AG08395 (cell line): Measurements from ENCODE around the gene WASHC2A.
"Not testable (repeated sequence)": the region's sequence is repeated elsewhere in the genome, so short reads cannot be mapped to it uniquely, and the experiment has no call there.

Source experiments
- DNase-seq: peaks from one replicate; pipeline ENCODE4 v3.0.0; 2012; ENCODE audit warnings: mixed read lengths, low spot score

WASHC2A gene, protein sequence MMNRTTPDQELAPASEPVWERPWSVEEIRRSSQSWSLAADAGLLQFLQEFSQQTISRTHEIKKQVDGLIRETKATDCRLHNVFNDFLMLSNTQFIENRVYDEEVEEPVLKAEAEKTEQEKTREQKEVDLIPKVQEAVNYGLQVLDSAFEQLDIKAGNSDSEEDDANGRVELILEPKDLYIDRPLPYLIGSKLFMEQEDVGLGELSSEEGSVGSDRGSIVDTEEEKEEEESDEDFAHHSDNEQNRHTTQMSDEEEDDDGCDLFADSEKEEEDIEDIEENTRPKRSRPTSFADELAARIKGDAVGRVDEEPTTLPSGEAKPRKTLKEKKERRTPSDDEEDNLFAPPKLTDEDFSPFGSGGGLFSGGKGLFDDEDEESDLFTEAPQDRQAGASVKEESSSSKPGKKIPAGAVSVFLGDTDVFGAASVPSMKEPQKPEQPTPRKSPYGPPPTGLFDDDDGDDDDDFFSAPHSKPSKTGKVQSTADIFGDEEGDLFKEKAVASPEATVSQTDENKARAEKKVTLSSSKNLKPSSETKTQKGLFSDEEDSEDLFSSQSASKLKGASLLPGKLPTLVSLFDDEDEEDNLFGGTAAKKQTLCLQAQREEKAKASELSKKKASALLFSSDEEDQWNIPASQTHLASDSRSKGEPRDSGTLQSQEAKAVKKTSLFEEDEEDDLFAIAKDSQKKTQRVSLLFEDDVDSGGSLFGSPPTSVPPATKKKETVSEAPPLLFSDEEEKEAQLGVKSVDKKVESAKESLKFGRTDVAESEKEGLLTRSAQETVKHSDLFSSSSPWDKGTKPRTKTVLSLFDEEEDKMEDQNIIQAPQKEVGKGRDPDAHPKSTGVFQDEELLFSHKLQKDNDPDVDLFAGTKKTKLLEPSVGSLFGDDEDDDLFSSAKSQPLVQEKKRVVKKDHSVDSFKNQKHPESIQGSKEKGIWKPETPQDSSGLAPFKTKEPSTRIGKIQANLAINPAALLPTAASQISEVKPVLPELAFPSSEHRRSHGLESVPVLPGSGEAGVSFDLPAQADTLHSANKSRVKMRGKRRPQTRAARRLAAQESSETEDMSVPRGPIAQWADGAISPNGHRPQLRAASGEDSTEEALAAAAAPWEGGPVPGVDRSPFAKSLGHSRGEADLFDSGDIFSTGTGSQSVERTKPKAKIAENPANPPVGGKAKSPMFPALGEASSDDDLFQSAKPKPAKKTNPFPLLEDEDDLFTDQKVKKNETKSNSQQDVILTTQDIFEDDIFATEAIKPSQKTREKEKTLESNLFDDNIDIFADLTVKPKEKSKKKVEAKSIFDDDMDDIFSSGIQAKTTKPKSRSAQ (N-terminal part only)

DNA sequence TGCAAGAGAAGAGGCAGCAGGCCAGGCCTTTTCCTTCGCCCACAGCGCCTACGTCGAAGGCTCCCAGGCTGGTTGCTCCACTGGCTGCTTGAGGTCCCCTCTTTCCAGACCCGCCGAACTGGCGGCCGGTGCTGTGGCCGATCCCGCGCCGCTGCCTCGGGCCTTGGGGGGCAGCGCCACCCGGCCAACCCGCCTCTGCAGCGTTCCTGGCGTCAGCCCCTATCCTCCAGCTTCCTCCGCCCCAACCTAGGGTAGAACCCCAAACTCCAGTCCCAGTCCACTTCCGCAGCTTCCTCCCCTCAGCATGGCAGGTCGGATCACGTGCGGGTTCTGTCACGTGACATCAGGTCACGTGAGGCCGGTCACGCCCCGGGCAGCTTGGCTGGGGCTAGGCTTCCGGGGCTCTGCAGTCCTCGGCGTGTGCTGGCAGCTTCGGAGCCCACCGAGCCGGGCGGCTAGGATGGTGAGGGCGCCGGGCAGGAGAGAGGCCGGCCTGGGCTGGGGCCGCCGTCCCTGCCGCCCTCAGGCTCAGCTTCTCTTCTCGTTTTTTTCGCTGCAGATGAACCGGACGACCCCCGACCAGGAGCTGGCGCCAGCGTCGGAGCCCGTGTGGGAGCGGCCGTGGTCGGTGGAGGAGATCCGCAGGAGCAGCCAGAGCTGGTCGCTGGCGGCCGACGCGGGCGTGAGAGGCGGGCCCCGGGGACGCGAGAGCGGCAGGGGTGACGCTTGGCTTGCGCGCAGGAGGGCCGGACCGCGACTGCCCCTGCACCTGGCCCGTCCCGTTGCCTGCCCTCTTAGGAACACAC is at the start of gene WASHC2A:
WASHC2A (plus strand) TSS at position 409 of the 806 bp plus-strand sequence; CDS start at position 461, 52 bp downstream.
- DNase-seq = peak; percentile 60

DNA sequence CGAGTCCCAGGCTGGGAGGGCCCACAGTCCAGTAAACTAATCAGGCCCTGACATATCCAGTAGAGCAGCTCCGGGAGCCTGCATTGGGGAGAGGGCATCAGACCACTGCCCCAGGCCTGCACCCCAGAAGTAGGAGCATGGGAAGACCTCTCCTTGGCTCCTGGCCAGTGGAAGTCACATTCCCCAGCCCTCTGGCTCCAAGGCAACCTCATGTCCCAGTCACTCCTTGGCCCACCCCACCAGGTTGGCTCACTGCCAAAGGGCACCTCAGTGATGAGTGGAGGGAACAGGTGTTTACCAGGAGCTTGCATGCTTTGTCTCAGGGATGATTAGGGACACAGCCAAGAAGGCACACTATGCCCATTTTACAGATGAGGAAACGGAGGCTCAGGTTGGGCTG is 48.5 kb upstream of the WASHC2A start:
- DNase-seq = not testable (repeated sequence)

DNA sequence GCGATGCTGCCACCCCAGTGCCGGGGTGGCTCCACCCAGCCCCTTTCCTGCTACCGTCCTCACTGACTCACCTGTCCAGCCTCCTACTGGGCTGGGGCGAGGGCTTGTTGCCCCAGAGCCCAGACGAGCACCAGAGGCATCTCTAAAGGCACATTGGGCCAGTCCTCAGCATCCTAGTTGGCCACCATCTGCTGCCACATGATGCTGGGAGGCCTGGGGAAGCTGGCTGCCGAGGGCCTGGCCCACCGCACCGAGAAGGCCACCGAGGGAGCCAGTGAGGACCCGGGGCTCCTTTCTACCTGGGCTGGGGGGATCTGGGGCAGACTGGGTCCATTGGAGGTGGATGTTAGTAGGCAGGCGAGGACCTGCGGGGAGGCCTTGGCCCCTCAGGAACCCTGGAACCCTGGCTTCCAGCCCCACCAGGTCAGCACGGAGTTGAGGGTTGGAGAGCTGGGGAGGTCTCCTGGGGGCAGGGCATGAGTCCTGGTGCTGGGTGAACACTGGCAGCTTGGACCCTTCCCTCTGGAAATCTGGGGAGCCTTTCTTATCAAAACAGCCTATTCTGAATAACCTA is 47.2 kb upstream of the WASHC2A start:
- DNase-seq = not testable (repeated sequence)

DNA sequence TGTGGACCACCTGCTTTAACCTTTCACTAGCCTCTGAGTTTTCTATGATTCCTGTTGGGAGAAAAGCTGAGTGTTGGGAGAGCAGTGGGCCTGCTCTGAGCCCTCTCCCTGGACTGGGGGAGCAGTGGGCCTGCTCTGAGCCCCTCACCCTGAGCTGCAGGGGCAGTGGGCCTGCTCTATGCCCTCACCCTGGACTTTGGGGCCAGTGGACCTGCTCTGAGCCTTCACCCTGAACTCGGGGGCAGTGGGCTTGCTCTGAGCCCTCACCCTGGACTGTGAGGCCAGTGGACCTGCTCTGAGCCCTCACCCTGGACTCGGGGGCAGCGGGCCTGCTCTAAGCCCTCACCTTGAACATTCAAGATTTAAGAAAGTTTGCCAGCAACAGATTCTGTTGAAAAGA is 46.1 kb upstream of the WASHC2A start:
- DNase-seq = no peak

DNA sequence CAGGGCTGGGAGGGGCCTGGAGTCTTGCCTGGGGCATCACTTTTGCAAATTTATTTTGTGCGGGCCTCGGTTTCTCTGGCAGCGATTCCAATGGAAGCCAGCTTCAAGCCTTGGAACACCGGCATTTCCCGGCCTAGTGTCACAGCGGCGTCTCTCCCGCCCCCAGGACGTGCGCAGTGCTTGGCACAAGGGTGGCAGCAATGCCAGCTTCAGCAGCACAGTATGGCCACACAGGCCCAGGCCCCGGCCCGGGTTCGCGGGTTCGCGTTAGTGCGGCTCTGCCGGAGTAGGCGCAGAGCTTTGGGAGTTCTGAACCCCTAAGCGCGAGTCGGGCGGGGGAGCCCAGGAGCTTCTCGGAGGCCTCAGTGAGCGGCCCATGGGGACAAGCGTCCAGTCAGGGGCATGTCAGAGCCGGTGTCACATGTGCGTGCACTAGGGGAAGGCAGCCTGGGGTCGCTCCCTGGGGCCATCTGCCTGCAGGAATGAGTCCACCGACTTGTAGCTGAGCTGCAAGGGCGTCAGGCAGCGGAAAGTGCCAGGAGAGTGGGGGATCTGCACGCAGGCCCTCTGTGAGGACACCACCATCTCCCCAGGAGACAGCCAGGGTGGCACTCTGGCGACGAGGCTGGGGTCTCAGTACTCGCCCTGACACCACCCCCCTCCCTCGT is 42.9 kb upstream of the WASHC2A start:
- DNase-seq = not testable (repeated sequence)

DNA sequence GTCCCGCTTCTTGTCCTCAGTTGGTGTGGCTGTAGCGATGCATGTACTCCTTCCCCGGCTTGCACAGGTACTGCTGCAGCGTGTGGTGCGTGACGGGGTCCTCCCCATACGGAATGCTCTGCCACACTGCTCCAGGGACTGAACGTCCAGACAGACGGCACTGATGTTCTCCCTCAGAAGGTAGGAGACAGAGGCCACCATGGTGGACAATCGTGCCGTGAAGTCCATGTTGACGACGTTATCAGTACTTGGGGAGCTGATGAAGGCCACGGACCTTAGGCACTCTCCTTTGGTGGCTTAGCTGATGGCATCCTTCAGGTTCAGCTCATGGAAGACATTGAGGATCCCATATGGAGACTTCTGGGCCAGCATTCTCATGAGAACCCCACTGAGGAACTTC is 42.1 kb upstream of the WASHC2A start:
- no peak for DNase-seq

DNA sequence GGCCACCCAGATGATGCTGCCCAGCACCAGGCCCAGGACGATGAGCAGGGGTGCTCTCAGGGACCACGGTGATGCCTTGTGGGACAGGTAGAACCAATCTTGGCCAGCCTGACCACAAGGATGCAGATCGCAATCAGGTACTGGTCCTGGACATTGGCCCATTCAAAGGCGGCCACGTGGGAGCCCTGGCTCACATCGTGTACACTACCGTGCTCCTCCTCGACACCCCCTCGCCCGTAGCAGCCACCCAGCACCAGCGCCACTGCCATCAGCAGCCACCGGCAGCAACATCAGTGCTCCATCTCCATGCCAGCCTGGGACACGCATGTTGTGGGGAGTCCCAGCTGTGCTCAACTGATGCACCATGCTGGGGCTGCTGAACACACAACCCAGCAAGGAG is 40.6 kb upstream of the WASHC2A start:
- DNase-seq = no peak

DNA sequence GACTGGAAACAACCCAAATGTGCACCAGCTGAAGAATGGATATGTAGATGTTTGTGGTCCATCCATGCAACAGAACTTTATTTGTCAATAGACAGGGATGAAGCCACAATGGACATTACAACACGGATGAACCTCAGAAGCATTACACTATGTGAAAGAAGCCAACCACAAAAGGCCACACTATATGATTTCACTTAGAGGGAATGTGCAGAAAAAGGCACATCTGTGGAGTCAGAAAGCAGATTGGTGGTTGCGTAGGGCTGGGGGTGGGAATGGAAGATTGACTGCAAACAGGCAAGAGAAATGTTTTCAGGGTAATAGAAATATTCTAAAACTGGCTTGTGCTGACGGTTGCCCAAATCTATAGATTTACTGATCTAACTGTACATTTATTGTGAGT is 34.3 kb upstream of the WASHC2A start:
- peak; percentile 52 for DNase-seq

DNA sequence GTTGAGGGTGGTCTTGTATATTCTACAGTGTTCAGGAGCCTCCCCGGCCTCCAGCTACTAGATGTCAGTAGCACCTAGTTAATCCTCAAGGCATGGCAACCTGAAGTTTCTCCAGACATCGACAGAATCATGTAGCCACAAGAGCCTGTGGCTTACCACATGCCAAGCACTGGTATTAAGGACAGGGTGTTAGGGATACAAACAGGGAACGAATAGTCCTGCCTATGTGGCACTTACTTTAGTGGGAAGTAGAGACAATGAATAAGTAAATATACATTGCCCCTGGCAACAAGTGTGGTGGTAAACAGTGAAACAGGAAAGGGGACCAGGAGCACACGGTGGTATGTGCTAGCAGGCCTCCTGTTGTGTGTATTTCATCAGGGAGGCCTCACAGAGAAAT is 32.4 kb upstream of the WASHC2A start:
- DNase-seq = not testable (repeated sequence)

DNA sequence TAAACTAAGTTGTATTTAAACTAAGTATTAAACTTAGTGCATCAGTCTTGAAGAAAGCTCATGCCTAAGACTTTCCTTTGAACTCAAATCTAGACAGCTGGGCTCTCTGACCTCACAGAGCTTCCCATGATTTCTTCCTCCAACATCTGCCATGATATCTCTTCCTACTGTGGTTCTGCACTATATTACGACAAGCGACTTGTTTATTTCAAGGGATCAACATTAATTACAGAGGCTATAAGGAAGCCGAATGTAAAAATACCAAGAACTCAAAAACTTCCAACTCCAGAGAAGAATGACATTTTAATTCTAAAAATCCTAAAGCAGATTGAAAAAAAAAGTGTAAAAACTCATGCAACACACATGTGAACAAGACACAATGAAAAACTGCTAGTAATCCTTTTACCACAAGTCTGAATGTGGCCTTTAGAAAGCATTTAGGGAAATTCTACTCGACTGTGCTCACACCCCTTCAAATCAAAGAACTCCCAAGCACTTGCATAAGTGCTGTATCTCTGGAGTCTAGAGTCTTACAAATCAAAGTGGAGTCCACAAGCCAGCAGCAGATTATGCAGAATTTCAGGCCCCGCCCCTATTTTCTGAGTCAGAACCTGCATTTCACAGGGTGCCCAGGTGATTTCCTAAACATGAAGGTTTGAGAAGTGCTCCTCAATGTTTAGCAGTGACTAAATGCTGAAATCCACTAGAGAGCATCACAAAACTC is 22.7 kb upstream of the WASHC2A start:
- no peak for DNase-seq

DNA sequence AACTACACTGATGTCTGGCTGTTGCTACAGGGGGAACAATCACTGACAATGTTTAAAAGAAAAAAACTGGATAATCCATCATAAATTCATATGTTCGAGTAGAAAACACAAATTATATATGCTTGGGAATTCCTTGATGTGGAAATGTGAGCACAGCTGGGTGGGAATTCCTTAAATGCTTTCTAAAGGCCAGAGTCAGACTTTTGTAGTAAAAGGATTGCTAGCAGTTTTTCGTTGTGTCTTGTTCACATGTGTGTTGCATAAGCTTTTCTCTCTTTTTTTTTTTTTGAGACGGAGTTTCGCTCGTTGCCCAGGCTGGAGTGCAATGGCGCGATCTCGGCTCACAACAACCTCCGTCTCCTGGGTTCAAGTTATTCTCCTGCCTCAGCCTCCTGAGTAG is 21.3 kb upstream of the WASHC2A start:
- DNase-seq = peak; percentile 10

DNA sequence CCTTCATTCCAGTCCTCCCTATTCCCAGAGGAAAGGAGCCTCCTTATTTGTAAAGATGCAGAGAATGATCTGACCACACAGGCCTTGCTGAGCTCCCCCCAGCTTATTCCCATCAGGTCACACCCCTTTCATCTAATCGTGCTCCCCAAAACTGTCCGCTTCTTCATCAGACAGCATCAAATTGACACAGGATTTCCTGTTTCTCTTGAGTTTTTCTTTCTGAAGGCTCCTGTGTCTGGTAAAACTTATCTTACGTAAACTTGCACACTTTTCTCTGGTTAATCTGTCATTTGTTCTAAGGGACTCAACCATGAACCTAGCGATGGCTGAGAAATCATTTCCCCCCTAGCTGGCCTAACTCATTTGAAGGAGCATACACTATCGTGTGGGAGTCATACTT is 20.2 kb upstream of the WASHC2A start:
- not testable (repeated sequence) for DNase-seq

DNA sequence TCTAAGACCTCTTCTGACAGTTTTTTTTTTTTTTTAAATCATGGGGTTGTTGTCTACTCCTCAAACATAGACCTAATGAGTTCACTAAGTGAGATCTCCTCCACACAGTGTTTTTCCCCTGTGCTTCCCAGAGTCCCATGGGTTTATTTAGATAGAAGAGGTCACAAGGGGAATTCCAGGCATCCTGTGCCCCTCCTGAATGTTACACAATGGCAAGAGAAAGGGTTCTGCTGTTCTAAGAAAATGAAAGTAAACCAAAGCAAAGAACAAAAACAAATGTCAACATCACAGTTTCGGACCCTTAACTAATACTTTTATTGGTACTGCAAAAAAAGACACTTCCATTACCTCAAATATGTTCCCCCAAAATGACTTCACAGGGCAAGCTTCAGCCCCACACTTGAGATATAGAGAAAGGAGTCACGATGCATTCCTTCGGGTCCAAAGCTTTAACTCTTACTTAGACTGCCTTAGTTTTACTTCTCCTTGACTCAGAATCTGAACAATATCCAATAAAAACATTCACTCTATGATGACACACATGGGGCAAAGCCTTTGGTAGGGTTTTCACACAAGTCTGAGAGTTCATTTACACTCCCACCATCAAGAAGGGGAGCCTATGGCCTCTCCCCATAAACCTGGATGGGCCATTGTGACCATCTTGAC is 15.6 kb upstream of the WASHC2A start:
- DNase-seq = peak; percentile 14

DNA sequence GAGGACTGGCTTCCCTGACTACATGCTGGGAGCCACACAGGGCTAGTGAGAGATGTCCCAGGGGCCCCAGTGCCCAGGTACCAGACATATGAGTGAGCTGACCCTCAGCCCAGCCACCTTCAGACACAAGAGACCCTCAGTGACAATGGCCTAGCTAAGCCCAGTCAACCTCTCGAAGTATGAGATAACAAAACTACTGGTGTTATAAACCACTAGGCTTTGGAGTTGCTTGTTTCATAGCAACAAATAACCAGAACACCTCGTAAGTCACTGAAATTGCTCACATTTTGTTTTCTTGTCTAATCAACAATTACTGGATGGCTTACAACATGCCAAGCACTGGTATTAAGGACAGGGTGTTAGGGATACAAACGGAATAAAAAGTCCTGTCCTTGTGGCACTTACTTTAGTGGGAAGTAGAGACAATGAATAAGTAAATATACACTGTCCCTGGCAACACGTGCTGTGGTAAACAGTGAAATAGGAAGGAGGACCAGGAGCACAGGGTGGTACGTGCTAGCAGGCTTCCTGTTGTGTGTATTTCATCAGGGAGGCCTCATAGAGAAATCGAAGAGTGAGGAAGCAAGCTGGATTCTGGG is 14.9 kb upstream of the WASHC2A start:
- not testable (repeated sequence) for DNase-seq

DNA sequence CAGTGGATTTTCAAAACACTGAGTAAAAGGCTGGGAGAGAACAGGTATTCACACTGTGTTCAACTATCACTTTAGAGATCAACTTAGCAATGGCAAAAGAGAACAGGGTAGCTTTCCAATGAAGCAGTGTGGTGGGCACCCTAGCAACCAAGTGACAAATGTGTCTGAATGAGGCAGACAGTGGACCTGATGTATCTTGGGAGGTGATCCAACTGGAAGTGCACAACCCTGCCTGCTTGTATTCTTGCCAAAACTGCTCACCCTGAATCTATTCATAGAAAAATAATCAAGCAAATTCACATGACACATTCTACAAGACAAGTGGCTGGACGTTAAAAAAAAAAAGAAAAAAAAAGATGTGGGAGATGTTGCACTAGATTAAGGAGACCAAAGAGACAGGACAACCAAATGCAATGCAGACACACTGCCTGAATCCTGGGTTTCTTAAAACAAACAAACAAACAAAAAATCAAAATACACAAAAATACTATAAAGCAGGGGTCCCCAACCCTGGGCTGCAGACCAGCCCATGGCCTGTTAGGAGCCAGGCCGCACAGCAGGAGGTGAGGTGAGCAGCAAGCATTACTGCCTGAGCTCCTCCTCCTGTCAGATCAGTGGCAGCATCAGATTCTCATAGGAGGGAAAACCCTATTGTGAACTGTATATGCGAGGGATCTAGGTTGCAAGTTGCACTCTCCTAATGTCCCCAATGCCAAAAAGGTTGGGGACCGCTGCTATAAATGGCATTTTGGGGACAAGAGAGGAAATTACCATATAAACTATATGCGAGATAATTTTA is 12.1 kb upstream of the WASHC2A start:
- not testable (repeated sequence) for DNase-seq

DNA sequence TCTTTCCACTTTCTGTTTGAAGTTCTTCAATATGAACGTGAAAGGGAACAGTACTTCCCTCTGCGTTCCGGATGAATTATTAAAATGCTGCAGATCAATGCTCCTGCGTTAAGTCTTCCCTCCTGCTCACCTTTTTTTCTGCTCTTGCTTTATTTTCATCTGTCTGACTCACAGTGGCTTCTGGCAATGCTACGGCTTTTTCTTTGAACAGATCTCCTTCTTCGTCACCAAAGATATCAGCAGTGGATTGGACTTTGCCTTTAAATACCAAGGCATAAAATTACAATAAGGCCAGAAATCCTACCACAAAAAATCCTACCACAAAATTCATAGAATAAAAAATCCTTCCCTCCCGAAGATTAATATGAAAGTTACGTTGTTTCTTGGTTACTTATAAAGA is 11.1 kb upstream of the WASHC2A start:
- not testable (repeated sequence) for DNase-seq

DNA sequence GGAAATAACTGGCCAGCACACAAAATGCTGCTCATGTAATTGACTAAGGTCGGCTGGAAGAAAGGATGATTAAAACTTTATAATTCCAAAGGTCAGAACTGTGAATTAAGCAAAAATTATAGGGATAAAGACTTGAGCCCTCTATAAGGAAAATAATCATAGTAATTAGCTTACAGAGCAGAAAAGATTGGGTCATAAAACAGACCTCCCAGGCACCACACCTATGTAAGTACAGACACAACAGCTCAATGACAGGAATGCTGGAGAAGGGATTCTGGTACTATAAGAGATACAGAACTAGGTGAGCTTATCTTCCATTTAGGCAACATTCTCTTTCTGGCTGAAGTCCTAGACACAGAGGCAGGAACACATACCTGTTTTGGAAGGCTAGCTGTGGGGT is 9.0 kb upstream of the WASHC2A start:
- DNase-seq = not testable (repeated sequence)

DNA sequence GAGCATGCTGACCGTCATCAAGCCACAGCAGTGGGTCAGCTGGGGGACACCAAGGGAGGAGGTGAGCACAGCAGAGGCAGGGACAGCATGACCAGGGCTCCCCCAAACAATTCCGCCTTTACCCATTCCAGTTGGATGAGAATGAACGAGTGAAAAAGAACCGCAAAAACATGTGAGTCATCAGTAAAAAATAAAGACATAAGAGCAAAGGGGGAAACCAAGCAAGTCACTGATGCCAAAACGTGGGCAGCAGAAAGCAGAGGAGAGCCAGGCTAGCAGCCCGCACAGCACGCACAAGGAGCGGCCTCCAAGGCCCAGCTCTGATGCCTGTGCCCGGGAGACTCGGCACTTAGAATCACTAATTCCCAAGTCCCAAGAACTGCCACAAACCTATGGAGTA is 7.8 kb upstream of the WASHC2A start:
- DNase-seq = not testable (repeated sequence)
